ENCODE measurements around the gene SYAP1.

Gene SYAP1

DNA sequence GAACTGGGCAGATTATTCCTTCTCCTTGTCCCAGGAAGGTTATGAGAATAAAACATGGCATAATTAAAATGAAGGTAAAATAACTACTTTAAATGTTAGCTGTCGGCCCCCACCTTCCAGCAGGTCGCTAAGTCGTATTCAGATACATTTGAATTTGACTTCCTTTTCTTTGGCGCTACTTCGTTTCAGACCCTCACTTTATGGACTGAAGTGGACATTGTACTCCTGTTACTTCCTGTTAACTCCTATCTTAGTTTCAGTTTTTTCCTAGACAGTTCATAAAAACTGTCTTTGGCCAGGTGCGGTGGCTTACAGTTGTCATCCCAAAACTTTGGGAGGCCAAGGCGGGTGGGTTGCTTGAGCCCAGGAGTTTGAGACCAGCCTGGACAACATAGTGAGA, 5.7 kb downstream of the SYAP1 start:
- TF ChIP-seq EP300 (IDR thresholded peaks at IDR 0.05; ENCODE audit: borderline replicate concordance) (no peak), CREB1 (IDR thresholded peaks at IDR 0.05; ENCODE audit: low read depth) (no peak), RAD21 (IDR thresholded peaks at IDR 0.05; ENCODE audit: low read depth) (no peak), YY1 (IDR thresholded peaks at IDR 0.05; ENCODE audit: low read depth) (no peak), ZBTB7A (IDR thresholded peaks at IDR 0.05; ENCODE audit: low read depth) (no peak), NFIC (IDR thresholded peaks at IDR 0.05) (no peak)
- TF ChIP-seq, protein P1, sequence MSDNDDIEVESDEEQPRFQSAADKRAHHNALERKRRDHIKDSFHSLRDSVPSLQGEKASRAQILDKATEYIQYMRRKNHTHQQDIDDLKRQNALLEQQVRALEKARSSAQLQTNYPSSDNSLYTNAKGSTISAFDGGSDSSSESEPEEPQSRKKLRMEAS (IDR thresholded peaks at IDR 0.05): no peak

DNA sequence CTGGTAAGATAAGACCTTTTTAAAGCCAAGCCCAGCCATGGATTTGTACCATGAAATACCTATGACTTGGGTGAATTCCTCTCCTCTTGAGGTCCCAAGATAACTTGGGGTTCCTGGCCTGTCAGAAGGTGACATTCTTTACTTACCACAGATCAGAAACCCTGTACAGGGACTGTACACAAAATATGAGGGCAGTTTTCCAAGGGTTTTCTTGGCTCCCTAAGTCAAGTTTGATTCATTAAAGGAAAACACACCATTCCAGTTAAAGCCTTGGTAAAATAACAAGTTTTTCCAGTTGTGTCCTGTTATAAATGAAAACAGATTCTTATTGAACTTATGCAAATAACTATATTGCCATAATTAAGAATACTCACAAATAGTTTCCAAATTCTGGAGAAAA, 8.2 kb downstream of the SYAP1 start:
- TF ChIP-seq TCF12 (IDR thresholded peaks at IDR 0.05; ENCODE audit: low read depth) (no peak), ZBTB7A (IDR thresholded peaks at IDR 0.05; ENCODE audit: low read depth) (no peak), FOXM1 (IDR thresholded peaks at IDR 0.05; ENCODE audit: borderline replicate concordance, low read depth) (no peak), TEAD4 (IDR thresholded peaks at IDR 0.05) (no peak), EP300 (IDR thresholded peaks at IDR 0.05; ENCODE audit: borderline replicate concordance) (no peak)

DNA sequence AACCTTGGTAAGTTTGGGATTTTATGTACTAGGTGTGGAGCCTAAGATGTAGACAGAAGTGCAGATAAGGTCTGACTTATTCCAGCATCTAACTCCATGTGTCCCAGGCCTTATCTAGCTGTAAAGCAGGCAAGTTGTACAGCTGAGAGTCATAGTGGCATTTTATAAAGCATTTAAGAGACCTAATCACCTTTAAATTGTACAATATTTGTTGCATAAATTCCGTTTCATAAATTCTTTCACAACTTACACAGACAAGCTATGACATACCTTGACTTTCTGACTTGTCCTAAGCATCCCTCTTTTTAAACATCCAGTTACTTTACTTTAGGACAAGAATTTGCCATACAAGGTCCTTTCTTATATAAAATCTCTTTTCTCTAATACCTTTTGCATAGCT, 11.0 kb downstream of the SYAP1 start:
- TF ChIP-seq TEAD4 (IDR thresholded peaks at IDR 0.05) (no peak), NFIC (IDR thresholded peaks at IDR 0.05) (no peak), ZBTB7A (IDR thresholded peaks at IDR 0.05; ENCODE audit: low read depth) (no peak), TCF12 (IDR thresholded peaks at IDR 0.05; ENCODE audit: low read depth) (no peak), TAF1 (IDR thresholded peaks at IDR 0.05; ENCODE audit: low read depth) (no peak)

DNA sequence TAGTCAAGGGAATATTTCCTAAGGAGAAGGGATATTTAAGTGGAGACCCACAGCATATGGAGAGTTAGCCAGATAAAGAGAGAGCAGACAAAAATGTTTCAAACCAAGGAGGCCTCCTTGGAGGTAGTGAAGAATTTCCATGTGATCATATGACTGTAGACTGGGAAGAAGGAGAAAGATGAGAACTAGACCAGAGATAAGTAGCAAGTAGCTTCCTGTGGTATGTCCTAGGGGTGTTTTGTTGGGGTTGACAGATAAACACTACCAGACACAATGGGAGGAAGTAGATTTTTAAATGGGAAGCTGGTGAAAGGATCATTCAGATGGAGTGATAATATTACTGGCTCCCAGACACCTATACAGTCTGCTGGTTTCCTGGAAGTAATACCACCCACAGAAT, 13.6 kb downstream of the SYAP1 start:
- TF ChIP-seq, protein P2, sequence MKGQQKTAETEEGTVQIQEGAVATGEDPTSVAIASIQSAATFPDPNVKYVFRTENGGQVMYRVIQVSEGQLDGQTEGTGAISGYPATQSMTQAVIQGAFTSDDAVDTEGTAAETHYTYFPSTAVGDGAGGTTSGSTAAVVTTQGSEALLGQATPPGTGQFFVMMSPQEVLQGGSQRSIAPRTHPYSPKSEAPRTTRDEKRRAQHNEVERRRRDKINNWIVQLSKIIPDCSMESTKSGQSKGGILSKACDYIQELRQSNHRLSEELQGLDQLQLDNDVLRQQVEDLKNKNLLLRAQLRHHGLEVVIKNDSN (IDR thresholded peaks at IDR 0.05): no peak
- no peak for TF ChIP-seq CEBPB (IDR thresholded peaks at IDR 0.05)
- TF ChIP-seq, protein P3, sequence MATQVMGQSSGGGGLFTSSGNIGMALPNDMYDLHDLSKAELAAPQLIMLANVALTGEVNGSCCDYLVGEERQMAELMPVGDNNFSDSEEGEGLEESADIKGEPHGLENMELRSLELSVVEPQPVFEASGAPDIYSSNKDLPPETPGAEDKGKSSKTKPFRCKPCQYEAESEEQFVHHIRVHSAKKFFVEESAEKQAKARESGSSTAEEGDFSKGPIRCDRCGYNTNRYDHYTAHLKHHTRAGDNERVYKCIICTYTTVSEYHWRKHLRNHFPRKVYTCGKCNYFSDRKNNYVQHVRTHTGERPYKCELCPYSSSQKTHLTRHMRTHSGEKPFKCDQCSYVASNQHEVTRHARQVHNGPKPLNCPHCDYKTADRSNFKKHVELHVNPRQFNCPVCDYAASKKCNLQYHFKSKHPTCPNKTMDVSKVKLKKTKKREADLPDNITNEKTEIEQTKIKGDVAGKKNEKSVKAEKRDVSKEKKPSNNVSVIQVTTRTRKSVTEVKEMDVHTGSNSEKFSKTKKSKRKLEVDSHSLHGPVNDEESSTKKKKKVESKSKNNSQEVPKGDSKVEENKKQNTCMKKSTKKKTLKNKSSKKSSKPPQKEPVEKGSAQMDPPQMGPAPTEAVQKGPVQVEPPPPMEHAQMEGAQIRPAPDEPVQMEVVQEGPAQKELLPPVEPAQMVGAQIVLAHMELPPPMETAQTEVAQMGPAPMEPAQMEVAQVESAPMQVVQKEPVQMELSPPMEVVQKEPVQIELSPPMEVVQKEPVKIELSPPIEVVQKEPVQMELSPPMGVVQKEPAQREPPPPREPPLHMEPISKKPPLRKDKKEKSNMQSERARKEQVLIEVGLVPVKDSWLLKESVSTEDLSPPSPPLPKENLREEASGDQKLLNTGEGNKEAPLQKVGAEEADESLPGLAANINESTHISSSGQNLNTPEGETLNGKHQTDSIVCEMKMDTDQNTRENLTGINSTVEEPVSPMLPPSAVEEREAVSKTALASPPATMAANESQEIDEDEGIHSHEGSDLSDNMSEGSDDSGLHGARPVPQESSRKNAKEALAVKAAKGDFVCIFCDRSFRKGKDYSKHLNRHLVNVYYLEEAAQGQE (IDR thresholded peaks at IDR 0.05; ENCODE audit: low read depth): no peak
- TF ChIP-seq CREB1 (IDR thresholded peaks at IDR 0.05; ENCODE audit: low read depth): no peak
- no peak for TF ChIP-seq EP300 (IDR thresholded peaks at IDR 0.05; ENCODE audit: borderline replicate concordance)
- no peak for TF ChIP-seq FOXM1 (IDR thresholded peaks at IDR 0.05; ENCODE audit: borderline replicate concordance, low read depth)

DNA sequence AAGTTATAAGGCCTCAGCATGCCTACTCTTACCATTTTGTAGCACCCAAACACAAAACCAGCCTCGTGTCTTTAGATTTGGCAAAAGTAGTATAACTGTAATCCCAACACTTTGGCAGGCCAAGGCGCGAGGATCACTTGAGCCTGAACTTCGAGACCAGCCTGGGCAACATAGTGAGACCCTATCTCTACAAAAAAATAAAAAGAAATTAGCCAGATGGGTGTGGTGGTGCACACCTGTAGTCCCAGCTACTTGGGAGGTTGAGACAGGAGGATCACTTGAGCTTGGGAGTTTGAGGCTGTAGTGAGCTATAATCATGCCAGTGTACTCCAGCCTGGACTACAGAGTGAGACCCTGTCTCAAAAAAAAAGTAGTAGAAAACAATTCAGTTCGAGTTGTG, 17.6 kb downstream of the SYAP1 start:
- TF ChIP-seq EP300 (IDR thresholded peaks at IDR 0.05; ENCODE audit: borderline replicate concordance): no peak
- TF ChIP-seq TAF1 (IDR thresholded peaks at IDR 0.05; ENCODE audit: low read depth): no peak

DNA sequence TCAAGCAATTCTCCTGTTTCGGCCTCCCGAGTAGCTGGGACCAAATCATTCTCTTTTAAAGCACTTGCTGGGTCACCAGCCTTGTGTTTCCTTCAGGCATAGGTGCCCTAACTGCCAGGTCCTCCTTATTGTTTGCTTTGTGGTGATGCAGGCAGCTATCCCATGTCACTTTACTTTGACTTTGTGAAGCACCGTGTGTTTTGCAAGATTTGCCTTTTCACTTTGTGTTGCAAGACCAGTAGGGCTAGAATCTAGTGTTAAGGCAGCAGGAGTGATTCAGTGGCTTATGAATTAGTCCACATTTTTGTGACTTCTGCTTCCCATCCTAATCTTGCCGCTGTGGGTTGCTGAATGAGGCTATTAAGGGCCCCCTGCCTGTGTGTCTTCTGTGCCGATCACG, 20.2 kb downstream of the SYAP1 start:
- TF ChIP-seq, protein P1 (IDR thresholded peaks at IDR 0.05): no peak
- no peak for TF ChIP-seq ZBTB7A (IDR thresholded peaks at IDR 0.05; ENCODE audit: low read depth)
- no peak for TF ChIP-seq TAF1 (IDR thresholded peaks at IDR 0.05; ENCODE audit: low read depth)
- TF ChIP-seq NFIC (IDR thresholded peaks at IDR 0.05): no peak
- TF ChIP-seq, protein P2 (IDR thresholded peaks at IDR 0.05): no peak
- no peak for TF ChIP-seq YY1 (IDR thresholded peaks at IDR 0.05; ENCODE audit: low read depth)

DNA sequence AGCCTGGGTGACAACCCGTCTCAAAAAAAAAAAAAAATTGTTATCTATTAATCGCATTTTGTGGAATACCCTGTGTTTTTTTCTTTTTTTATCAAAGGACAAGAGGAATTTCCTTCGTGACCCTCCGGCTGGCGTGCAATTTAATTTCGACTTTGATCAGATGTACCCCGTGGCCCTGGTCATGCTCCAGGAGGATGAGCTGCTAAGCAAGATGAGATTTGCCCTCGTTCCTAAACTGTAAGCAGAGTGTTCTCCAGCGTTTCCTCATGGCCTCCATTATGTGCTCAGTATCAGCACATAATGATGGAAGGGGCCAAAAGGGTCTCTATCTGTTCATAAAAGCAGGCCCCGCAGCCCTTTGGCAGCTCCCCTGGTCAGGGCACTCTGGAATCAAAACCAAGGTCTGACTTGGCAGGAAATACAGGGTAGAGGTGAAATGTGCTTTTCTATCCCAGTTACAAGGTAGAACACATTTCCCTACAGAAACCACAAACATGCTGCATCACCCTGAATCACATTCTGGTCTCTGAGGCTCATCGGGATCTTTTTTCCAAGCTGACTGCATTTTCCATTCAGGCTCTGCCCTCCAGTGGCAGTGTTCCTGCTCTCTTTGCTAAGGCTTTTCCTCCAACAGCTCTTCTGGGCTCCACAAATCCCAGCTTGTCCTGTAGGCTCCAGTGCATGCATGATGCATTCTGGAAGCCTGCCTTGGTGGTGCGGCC, 24.4 kb downstream of the SYAP1 start:
- no peak for TF ChIP-seq FOXM1 (IDR thresholded peaks at IDR 0.05; ENCODE audit: borderline replicate concordance, low read depth)
- no peak for TF ChIP-seq EP300 (IDR thresholded peaks at IDR 0.05; ENCODE audit: borderline replicate concordance)
- no peak for TF ChIP-seq CREB1 (IDR thresholded peaks at IDR 0.05; ENCODE audit: low read depth)

DNA sequence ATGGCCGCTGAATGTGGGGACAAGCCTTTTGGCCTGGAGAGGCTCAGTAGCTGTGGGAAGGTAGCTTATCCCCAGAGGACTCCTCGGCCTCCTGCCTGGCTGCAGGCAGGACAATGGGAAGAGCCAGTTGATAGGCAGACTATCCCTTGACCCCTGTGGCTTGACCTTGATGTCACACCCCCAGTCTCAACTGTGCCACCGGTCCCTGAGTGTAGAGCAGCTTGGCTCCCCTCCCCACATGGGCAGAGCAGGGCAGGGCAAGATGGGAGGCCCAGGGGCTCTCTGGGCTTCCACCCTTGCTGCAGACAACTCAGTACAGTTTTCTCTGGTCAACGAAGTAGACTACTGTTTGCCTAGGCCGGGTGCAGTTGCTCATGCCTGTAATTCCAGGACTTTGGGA, 25.7 kb downstream of the SYAP1 start:
- no peak for TF ChIP-seq CREB1 (IDR thresholded peaks at IDR 0.05; ENCODE audit: low read depth)
- TF ChIP-seq CEBPB (IDR thresholded peaks at IDR 0.05): no peak
- no peak for TF ChIP-seq NFIC (IDR thresholded peaks at IDR 0.05)
- TF ChIP-seq, protein P1 (IDR thresholded peaks at IDR 0.05): no peak
- TF ChIP-seq, protein P2 (IDR thresholded peaks at IDR 0.05): no peak
- no peak for TF ChIP-seq EGR1 (IDR thresholded peaks at IDR 0.05)
- TF ChIP-seq TEAD4 (IDR thresholded peaks at IDR 0.05): no peak
- no peak for TF ChIP-seq FOXM1 (IDR thresholded peaks at IDR 0.05; ENCODE audit: borderline replicate concordance, low read depth)
- TF ChIP-seq, protein P3 (IDR thresholded peaks at IDR 0.05; ENCODE audit: low read depth): no peak
- no peak for TF ChIP-seq YY1 (IDR thresholded peaks at IDR 0.05; ENCODE audit: low read depth)
- no peak for TF ChIP-seq EP300 (IDR thresholded peaks at IDR 0.05; ENCODE audit: borderline replicate concordance)
- TF ChIP-seq TAF1 (IDR thresholded peaks at IDR 0.05; ENCODE audit: low read depth): no peak
- no peak for TF ChIP-seq RAD21 (IDR thresholded peaks at IDR 0.05; ENCODE audit: low read depth)
- no peak for TF ChIP-seq ZBTB7A (IDR thresholded peaks at IDR 0.05; ENCODE audit: low read depth)
- TF ChIP-seq TCF12 (IDR thresholded peaks at IDR 0.05; ENCODE audit: low read depth): no peak

Data from Ishikawa (cell line).